ENCODE data around the gene IGLON5. TPM values are rescaled to one million over a fixed set of nuclear protein-coding genes. Genes with fewer than 3 reads are reported as not detected.

The IGLON5 gene
- total RNA-seq, 1 donor from 2014 or later, result 44.8 TPM

GRCh38 chr19:51317376-51317775 is 5.9 kb downstream of the IGLON5 start:
- Mint-ChIP-seq H3K4me1 (ENCODE audit: low read depth) (peaks cover 8% of the 10 kb centered on the region), H3K9me3 (ENCODE audit: low read depth) (no peaks in the 10 kb centered on the region), H3K36me3 (ENCODE audit: insufficient read depth) (peaks cover 5% of the 10 kb centered on the region), H3K27me3 (peaks cover 3% of the 10 kb centered on the region), H3K4me3 (ENCODE audit: low read depth) (no peak overlapping the region), H3K27ac (no peak overlapping the region)
- no peak for TF ChIP-seq CTCF (IDR thresholded peaks at IDR 0.05; ENCODE audit: unreplicated experiment)
- no peak for DNase-seq (ENCODE audit: low spot score, unreplicated experiment)

- peaks cover 5% of the 10 kb centered on the region for H3K36me3 Mint-ChIP-seq (ENCODE audit: insufficient read depth)
- TF ChIP-seq CTCF (IDR thresholded peaks at IDR 0.05; ENCODE audit: unreplicated experiment), result no peak
- H3K9me3 Mint-ChIP-seq (ENCODE audit: low read depth), result no peaks in the 10 kb centered on the region
- DNase-seq (ENCODE audit: low spot score, unreplicated experiment), result no peak
- no peak overlapping the region for H3K4me3 Mint-ChIP-seq (ENCODE audit: low read depth)
- peaks cover 3% of the 10 kb centered on the region for H3K27me3 Mint-ChIP-seq
- no peak overlapping the region for H3K27ac Mint-ChIP-seq
- H3K4me1 Mint-ChIP-seq (ENCODE audit: low read depth), result peaks cover 7% of the 10 kb centered on the region
These were observed 6.5 kb downstream of the IGLON5 start for GRCh38 chr19:51317968-51318367.

- Mint-ChIP-seq H3K27ac (peak overlapping the region; percentile 54), H3K9me3 (ENCODE audit: low read depth) (no peaks in the 10 kb centered on the region), H3K4me1 (ENCODE audit: low read depth) (peaks cover 4% of the 10 kb centered on the region), H3K27me3 (no peaks in the 10 kb centered on the region), H3K4me3 (ENCODE audit: low read depth) (no peak overlapping the region), H3K36me3 (ENCODE audit: insufficient read depth) (peaks cover 8% of the 10 kb centered on the region)
- no peak for DNase-seq (ENCODE audit: low spot score, unreplicated experiment)
- no peak for TF ChIP-seq CTCF (IDR thresholded peaks at IDR 0.05; ENCODE audit: unreplicated experiment)
These were observed 7.5 kb downstream of the IGLON5 start for GRCh38 chr19:51318687-51319648.

- TF ChIP-seq CTCF (IDR thresholded peaks at IDR 0.05; ENCODE audit: unreplicated experiment), result no peak
- Mint-ChIP-seq H3K36me3 (ENCODE audit: insufficient read depth) (peaks cover 10% of the 10 kb centered on the region), H3K27ac (no peak overlapping the region), H3K4me3 (ENCODE audit: low read depth) (no peak overlapping the region), H3K9me3 (ENCODE audit: low read depth) (no peaks in the 10 kb centered on the region), H3K4me1 (ENCODE audit: low read depth) (peaks cover 4% of the 10 kb centered on the region), H3K27me3 (no peaks in the 10 kb centered on the region)
- DNase-seq (ENCODE audit: low spot score, unreplicated experiment), result no peak
These were observed 8.3 kb downstream of the IGLON5 start for GRCh38 chr19:51319649-51320279.

- no peak for TF ChIP-seq CTCF (IDR thresholded peaks at IDR 0.05; ENCODE audit: unreplicated experiment)
- DNase-seq (ENCODE audit: low spot score, unreplicated experiment), result no peak
- H3K4me1 Mint-ChIP-seq (ENCODE audit: low read depth), result peaks cover 4% of the 10 kb centered on the region
- no peaks in the 10 kb centered on the region for H3K27me3 Mint-ChIP-seq
- H3K36me3 Mint-ChIP-seq (ENCODE audit: insufficient read depth), result peaks cover 9% of the 10 kb centered on the region
- no peaks in the 10 kb centered on the region for H3K9me3 Mint-ChIP-seq (ENCODE audit: low read depth)
- no peak overlapping the region for H3K4me3 Mint-ChIP-seq (ENCODE audit: low read depth)
- no peak overlapping the region for H3K27ac Mint-ChIP-seq
These were observed 8.8 kb downstream of the IGLON5 start for GRCh38 chr19:51320280-51320657.
